ENCODE measurements around the gene TOMM70. TPM values are rescaled to one million over a fixed set of nuclear protein-coding genes. Genes with fewer than 3 reads are reported as not detected.

The TOMM70 gene
- total RNA-seq, 1 donor from 2014 or later, result 33.0 TPM

GRCh38 chr3:100319951-100320350, 80.9 kb downstream of the TOMM70 start:
- ATAC-seq, result no peak

- no peak for ATAC-seq
Observed at GRCh38 chr3:100317912-100318311, 83.0 kb downstream of the TOMM70 start.

- ATAC-seq, result peak; percentile 88
Observed at GRCh38 chr3:100316641-100317069, 84.2 kb downstream of the TOMM70 start.

Other genes starting within 250 kb of the TOMM70 start
- gene TBC1D23, start 140.1 kb downstream of the TOMM70 start, total RNA-seq, result 25.1 TPM
- 48.7 TPM for gene NIT2, start 66.3 kb downstream of the TOMM70 start, total RNA-seq
- gene LNP1, start 450 bp upstream of the TOMM70 start, total RNA-seq, result 0.64 TPM
- 13.6 TPM for gene TMEM45A, start 91.5 kb upstream of the TOMM70 start, total RNA-seq
- gene ADGRG7, start 208.5 kb upstream of the TOMM70 start, total RNA-seq, result not detected

Measured in esophagus mucosa (tissue), 1 donor.